Dermis blood vessel endothelial cell (primary cell): ENCODE data around the gene POM121. TPM values are rescaled to one million over a fixed set of nuclear protein-coding genes. Genes with fewer than 3 reads are reported as not detected.
"Not testable (repeated sequence)": the region's sequence is repeated elsewhere in the genome, so short reads cannot be mapped to it uniquely, and the experiment has no call there.

Source experiments
- DNase-seq: peaks from one replicate; pipeline ENCODE4 v3.0.0; 2010
- total RNA-seq: library from RNA; depleted of rRNA; stranded (reverse); fragments of >200 nt; gene quantifications from 2 replicates; pipeline ENCODE4 v1.2.3, GENCODE V29; 2014

POM121 gene
- 5.4 and 10.2 TPM in 2 replicates for total RNA-seq

GRCh38 chr7:72924733-72925545, at the start of gene POM121:
POM121 (plus strand) TSS chr7:72925095; CDS start chr7:72925122, 27 bp downstream.
- peak; percentile 95 for DNase-seq

- peak; percentile 79 for DNase-seq
Observed at GRCh38 chr7:72879079-72879736, 45.7 kb upstream of the POM121 start.

GRCh38 chr7:72879737-72880215, 45.1 kb upstream of the POM121 start:
- peak; percentile 68 for DNase-seq

- DNase-seq, result not testable (repeated sequence)
Observed at GRCh38 chr7:72891750-72892149, 33.1 kb upstream of the POM121 start.

GRCh38 chr7:72904740-72905139, 20.2 kb upstream of the POM121 start:
- not testable (repeated sequence) for DNase-seq

- not testable (repeated sequence) for DNase-seq
Observed at GRCh38 chr7:72908422-72908821, 16.5 kb upstream of the POM121 start.

- DNase-seq, result not testable (repeated sequence)
Observed at GRCh38 chr7:72911395-72911794, 13.5 kb upstream of the POM121 start.

- DNase-seq, result not testable (repeated sequence)
Observed at GRCh38 chr7:72913750-72914149, 11.1 kb upstream of the POM121 start.

- DNase-seq, result peak; percentile 74
Observed at GRCh38 chr7:72914756-72915525, 10.0 kb upstream of the POM121 start.

GRCh38 chr7:72919256-72919775, 5.6 kb upstream of the POM121 start:
- DNase-seq, result no peak

GRCh38 chr7:72924386-72924732, 536 bp upstream of the POM121 start:
- DNase-seq, result no peak

GRCh38 chr7:72925546-72926120, 738 bp downstream of the POM121 start:
- peak; percentile 39 for DNase-seq

GRCh38 chr7:72927791-72928190, 2.9 kb downstream of the POM121 start:
- not testable (repeated sequence) for DNase-seq

- DNase-seq, result not testable (repeated sequence)
Observed at GRCh38 chr7:72928216-72928615, 3.3 kb downstream of the POM121 start.

- not testable (repeated sequence) for DNase-seq
Observed at GRCh38 chr7:72942022-72942705, 17.3 kb downstream of the POM121 start.

GRCh38 chr7:72942956-72943355, 18.1 kb downstream of the POM121 start:
- not testable (repeated sequence) for DNase-seq

GRCh38 chr7:72944937-72945336, 20.0 kb downstream of the POM121 start:
- not testable (repeated sequence) for DNase-seq

GRCh38 chr7:72945597-72945996, 20.7 kb downstream of the POM121 start:
- not testable (repeated sequence) for DNase-seq

- DNase-seq, result not testable (repeated sequence)
Observed at GRCh38 chr7:72946130-72946745, 21.3 kb downstream of the POM121 start.

- DNase-seq, result not testable (repeated sequence)
Observed at GRCh38 chr7:72948714-72949113, 23.8 kb downstream of the POM121 start.

- DNase-seq, result not testable (repeated sequence)
Observed at GRCh38 chr7:72949276-72949675, 24.4 kb downstream of the POM121 start.
